Fibroblast of pulmonary artery (primary cell): Measurements from ENCODE around the gene NCKAP5.

Experiments used
- DNase-seq: peaks from one replicate; pipeline ENCODE4 v3.0.0-alpha.2; 2010; ENCODE audit warnings: low read depth
- H3K4me3 ChIP-seq: replicated peaks from 2 replicates; pipeline ENCODE4 v1.5.1; 2011; ENCODE audit warnings: low read depth, mild to moderate bottlenecking, control low read depth, low read length, moderate library complexity
- TF ChIP-seq, protein P1 (sequence below): IDR thresholded peaks from 2 replicates; pipeline ENCODE4 v1.5.1; 2011; ENCODE audit warnings: mild to moderate bottlenecking, control low read depth, low read length, inconsistent platforms; ENCODE audit errors: missing control alignments

The NCKAP5 gene

DNA sequence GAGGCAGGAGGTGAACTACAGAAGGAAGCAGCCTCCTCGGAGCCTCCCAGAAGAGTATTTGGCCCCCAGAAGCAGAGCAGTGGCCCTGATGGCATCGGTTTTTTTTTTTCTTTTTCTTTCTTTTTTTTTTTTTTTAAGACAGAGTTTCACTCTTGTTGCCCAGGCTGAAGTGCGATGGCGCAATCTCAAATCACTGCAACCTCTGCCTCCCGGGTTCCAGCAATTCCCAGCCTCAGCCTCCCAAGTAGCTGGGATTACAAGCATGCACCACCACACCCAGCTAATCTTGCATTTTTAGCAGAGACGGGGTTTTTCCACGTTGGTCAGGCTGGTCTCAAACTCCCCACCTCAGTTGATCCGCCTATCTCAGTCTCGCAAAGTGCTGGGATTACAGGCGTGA lies 34.8 kb upstream of the NCKAP5 start:
- DNase-seq, result no peak
- TF ChIP-seq, protein P1, sequence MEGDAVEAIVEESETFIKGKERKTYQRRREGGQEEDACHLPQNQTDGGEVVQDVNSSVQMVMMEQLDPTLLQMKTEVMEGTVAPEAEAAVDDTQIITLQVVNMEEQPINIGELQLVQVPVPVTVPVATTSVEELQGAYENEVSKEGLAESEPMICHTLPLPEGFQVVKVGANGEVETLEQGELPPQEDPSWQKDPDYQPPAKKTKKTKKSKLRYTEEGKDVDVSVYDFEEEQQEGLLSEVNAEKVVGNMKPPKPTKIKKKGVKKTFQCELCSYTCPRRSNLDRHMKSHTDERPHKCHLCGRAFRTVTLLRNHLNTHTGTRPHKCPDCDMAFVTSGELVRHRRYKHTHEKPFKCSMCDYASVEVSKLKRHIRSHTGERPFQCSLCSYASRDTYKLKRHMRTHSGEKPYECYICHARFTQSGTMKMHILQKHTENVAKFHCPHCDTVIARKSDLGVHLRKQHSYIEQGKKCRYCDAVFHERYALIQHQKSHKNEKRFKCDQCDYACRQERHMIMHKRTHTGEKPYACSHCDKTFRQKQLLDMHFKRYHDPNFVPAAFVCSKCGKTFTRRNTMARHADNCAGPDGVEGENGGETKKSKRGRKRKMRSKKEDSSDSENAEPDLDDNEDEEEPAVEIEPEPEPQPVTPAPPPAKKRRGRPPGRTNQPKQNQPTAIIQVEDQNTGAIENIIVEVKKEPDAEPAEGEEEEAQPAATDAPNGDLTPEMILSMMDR, result no peak
- H3K4me3 ChIP-seq, result no peak overlapping the region

DNA sequence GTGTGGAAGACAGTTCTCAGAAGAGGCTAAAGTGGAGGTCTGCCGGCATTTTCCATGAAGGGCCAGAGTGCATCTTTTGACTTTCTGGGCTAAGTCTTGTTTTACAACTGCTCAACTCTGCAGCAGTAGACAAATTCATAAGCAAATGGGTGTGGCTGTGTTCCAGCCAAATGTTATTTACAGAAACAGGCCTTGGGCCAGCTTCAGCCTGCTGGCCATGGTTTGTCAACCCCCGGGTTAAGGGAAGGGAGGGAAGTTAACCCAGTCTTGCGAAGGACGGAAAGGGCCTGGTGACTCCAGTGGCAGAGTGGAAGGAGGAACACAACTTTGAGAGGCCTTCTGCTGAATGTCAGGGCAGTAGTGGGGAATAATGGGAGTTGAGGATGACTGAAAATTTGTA lies 34.3 kb upstream of the NCKAP5 start:
- no peak overlapping the region for H3K4me3 ChIP-seq
- TF ChIP-seq, protein P1, result no peak
- DNase-seq, result no peak

DNA sequence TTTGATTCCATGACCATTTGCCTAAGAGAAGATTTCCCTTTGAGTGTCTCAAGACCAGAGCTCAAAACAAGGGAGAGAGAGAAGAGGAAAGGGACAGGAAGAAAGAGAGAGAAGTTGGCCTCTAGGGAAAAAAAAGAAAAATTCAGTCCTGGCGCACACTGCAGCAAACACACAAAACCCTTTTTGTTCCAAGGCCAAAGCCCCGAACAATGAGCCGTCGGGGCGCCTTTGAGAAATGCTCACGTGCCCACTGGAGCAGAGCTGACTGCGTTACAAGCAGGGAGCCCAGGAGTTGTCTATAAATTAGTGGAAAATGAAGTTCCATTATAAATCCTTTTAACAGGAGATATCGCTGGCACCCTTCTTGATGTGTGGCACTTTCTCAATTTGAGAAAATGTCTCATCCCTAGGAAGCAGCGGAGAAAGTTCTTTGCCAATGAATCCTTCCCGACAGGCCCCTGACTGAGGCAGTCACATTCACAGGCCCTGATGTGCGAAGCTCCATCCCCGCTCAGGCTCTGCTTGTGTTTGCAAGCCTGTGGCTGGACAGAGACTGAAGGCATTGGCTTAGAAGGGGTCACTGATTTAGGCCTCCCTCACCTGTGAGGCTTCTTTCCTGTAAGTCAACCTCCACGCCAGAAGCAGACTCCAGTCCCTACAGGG lies 32.1 kb upstream of the NCKAP5 start:
- TF ChIP-seq, protein P1, result no peak
- no peak for DNase-seq
- H3K4me3 ChIP-seq, result no peak overlapping the region

- TF ChIP-seq, protein P1, result no peak
- no peak for DNase-seq
- H3K4me3 ChIP-seq, result no peak overlapping the region
Measured at GRCh38 chr2:133599811-133600210, 31.5 kb upstream of the NCKAP5 start.

- TF ChIP-seq, protein P1, result no peak
- H3K4me3 ChIP-seq, result no peak overlapping the region
- DNase-seq, result no peak
Measured at GRCh38 chr2:133599211-133599803, 31.0 kb upstream of the NCKAP5 start.

DNA sequence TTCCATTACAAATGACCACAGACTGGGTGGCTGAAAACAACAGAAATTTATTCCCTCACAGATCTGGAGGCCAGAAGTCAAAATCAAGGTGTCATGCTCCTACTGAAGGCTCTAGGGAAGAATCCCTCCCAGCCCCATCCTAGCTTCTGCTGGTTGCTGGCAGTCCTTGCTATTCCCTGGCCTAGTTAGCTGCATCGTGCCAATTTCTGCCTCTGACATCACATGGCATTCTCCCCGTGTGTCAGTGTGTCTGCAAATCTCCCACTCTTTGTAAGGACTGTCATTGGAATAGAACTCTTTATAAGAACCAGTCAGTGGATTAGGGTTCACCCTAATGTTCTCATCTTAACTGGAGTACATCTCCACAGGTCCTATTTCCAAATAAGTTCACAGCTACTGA lies 30.5 kb upstream of the NCKAP5 start:
- TF ChIP-seq, protein P1, result no peak
- H3K4me3 ChIP-seq, result no peak overlapping the region
- DNase-seq, result no peak

- DNase-seq, result no peak
- TF ChIP-seq, protein P1, result no peak
- H3K4me3 ChIP-seq, result no peak overlapping the region
Measured at GRCh38 chr2:133596701-133597393, 28.6 kb upstream of the NCKAP5 start.
